Measurements from ENCODE around the gene LTBP3.
"Not testable (repeated sequence)": the region's sequence is repeated elsewhere in the genome, so short reads cannot be mapped to it uniquely, and the experiment has no call there.

LTBP3 gene

DNA sequence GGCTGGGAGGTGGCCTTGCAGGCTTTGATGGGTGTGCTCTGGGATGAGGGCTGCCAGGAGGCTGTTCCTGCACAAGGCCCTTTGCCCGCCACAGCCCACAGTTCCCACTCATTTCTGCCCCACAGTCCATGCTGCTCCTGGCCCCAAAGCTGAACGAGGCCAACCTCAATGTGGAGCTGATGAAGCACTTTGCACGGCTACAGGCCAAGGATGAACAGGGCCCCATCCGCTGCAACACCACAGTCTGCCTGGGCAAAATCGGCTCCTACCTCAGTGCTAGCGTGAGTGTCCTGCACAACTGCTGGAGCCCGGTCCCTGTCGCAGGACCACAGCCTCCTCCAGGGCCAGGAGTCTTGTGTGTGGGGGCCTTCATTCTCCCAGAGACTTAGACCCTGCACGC is 23.1 kb downstream of the LTBP3 start:
- no peak for DNase-seq (ENCODE audit: low read depth)

DNA sequence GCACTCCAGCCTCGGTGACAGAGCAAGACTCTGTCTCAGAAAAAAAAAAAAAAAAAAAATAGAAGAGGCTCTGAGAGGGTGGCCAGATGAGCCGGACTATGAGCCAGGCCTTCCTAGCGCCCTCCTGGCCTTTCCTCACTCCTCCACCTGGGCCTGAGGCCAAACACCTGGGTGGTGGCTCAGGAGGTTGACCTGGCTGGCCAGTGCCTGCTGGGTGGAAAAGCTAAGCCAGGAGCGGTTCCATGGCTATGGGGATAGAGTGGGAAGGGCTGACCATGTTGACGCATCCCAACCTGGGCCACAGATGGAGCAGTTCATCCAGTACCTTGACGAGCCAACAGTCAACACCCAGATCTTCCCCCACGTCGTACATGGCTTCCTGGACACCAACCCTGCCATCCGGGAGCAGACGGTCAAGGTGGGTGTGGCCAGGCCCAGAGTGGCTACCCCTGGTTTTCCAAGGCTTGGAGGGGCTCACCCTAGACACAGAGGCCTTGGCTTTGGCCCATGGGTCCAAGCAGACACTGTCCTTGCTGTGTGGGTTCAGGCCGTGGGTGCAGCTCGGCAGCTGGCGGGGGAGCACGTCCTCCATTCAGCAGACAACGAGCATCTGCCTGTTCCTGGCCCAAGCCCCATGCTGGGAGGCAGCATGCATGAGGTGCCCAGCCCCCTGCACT is 25.6 kb downstream of the LTBP3 start:
- DNase-seq (ENCODE audit: low read depth), result no peak

DNA sequence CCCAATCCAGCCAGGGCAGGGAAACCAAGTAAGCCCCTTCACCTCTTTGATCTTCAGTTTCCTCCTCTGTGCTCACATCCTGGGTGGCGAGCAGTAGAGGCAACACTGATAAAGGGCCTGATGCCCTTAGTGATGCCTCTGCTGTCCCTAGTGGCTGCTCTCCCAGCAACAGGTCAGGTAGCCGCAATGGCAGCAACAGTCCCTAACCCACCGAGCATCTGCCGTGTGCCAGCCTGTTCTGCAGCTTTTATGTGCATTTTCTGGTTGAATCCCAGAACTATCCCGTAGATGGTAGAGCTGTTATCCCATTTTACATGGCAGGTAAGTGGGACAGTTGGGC is 28.0 kb downstream of the LTBP3 start:
- DNase-seq (ENCODE audit: low read depth), result no peak

DNA sequence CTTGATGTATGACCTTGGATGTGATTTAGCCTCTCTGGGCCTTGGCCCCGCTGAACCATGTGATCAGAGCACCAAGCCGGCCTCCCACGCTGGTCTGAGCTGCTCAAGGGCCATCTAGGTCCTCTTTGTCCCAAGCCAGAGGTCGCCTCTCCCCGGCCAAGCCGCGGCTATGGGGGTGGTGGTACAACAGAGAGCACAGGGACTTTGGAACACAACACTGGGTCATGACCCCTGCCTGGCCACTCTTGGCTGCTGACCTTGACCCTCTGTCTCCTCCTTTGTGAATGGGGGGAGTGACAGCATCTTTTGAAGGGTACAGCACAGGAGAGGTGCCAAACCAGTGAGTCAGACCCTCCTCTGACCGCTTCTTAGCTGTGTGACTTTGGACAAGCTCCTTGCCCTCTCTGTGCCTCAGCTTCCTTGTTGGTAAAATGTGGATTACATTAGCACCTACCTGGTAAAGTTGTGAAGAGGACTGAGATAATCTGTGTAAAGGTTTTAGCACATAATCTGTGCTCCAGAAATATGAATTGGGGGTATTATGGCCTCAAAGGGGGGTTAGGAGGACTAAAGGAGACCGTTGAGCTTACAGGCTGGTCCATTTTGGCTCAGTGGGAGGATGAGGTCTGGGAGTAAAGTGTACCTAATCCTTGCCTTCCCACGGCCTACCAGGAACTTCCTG is 28.5 kb downstream of the LTBP3 start:
- DNase-seq (ENCODE audit: low read depth), result no peak

DNA sequence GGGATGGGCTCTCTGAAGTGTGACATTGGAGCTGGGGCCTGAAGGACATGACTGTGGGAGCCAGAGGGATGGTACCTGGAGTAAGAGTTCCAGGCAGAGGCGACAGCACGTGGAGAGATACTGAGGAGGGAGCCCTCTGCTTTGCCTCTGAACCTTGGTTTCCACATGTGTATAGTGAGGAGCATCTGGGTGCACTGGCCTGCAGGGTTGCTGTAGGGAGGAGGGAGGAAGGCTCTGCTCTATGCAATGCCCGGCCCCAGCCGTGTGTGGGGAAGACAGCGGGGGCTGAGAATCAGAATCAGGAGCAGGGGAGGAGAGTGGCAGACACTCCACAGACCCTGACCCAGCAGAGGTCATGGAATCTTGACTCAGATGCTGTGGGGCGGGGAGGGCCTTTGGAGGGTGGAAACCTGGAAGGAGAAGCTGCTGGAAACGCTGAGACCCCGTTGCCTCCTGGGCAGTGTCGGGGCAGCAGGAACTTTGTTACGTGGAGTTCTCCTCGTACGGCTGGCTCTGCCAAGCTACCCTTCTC is 29.3 kb downstream of the LTBP3 start:
- DNase-seq (ENCODE audit: low read depth), result no peak

DNA sequence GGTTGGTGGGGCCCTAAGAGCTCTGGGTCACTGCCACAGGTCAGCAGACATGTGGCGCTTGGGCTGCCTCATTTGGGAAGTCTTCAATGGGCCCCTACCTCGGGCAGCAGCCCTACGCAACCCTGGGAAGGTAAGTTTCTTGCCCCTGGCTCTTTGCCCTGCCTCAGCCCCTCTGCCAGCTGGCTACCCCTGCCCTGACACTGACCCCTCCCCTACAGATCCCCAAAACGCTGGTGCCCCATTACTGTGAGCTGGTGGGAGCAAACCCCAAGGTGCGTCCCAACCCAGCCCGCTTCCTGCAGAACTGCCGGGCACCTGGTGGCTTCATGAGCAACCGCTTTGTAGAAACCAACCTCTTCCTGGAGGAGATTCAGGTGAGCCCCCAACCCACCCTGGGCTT is 31.4 kb downstream of the LTBP3 start:
- no peak for DNase-seq (ENCODE audit: low read depth)

DNA sequence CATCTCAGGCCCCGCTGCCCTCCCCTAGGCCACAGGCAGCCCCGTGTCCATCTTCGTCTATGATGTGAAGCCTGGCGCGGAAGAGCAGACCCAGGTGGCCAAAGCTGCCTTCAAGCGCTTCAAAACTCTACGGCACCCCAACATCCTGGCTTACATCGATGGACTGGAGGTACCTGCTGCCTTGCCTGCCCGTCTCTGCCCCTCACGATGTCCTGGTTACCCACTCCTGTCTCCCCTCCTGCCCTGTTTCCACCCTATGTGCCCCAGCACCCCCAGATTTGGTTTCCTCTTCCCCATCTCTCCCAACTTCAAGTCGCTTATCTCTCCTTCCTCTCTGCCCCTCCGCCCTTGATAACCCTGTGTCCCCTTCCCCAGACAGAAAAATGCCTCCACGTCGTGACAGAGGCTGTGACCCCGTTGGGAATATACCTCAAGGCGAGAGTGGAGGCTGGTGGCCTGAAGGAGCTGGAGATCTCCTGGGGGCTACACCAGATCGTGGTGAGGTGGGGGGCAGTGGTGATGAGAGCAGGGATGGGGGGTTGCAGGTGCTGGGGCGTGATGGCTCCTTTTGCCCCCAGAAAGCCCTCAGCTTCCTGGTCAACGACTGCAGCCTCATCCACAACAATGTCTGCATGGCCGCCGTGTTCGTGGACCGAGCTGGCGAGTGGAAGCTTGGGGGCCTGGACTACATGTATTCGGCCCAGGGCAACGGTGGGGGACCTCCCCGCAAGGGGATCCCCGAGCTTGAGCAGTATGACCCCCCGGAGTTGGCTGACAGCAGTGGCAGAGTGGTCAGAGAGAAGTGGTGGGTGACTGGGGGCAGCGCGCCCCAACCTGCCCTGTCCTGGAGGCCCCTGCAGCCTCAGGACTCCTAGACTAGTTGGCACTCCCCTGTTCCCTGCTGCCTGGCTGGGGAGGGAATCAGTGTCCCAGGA is 32.3 kb downstream of the LTBP3 start:
- no peak for DNase-seq (ENCODE audit: low read depth)

DNA sequence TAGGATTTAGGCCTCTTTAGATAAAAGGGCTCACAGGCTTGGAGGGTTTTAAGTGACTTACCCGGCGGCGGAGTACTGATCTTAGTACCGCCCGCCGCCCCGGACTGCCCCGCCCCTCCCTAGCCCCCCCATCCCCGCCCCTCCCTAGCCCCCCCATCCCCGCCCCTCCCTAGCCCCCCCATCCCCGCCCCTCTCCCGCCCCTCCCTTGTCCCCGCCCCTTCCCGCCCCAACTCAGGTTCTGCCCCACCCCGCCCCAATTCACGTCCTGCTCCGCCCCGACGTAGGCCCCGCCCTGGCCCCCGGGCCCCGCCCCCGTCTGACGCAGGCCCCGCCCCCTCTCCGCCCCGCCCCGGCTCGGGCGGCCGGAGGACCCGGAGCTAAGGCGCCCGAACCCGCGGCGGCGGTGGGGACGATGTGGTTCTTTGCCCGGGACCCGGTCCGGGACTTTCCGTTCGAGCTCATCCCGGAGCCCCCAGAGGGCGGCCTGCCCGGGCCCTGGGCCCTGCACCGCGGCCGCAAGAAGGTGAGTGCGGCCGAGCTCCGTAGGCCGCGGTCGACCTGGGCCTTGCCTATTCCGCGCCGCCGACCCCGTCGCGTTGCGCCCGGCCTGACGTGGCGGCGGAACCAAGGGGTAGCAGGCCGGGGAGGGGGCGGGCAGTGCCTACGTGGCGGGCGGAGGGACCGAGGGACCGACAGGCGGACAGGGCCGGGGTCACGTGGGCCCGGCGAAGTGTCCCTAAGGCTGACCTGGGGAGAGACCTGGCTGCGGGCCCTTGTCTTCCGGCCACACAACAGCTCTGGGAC is 33.2 kb downstream of the LTBP3 start, which contains the start of gene SCYL1:
Gene SCYL1 (plus strand): TSS at position 343 of the 805 bp plus-strand sequence. CDS start 71 bp downstream, at position 414.
- peak; percentile 77 for DNase-seq (ENCODE audit: low read depth)

DNA sequence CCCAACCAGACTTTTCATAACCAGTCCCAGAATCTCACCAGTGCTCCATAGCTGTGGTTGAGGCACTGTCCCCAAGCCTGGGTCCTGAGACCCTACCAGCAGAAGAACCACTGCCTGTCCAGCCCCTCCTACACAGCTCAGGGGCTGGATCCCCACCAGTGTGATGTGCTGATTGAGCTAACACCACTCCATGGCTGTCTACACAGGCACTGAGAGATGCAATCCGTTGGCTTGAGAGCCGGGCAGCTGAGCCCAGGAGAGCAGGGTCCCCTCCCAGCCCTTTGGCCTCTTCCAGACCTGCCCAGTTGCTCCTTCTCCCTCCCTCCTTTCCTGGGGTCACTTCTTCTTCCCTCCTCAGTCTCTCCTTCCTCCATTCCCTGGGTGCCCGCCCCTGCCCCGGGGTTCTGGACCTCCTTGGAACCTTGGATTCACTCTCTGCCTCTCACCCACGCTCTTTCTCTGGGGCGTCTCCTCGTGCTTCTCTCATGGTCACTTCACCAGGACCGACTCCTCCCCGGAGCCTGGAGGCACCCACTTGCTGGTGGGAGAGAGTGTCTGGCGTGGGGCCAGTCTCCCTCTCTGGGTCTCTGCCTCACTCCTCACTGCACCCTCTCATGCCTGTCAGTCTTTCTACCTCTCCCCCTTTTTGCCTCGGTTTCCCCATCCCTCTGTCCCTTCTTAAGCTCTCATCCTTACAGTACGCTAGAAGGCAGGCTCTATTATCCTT is 34.0 kb downstream of the LTBP3 start:
- DNase-seq (ENCODE audit: low read depth), result no peak

DNA sequence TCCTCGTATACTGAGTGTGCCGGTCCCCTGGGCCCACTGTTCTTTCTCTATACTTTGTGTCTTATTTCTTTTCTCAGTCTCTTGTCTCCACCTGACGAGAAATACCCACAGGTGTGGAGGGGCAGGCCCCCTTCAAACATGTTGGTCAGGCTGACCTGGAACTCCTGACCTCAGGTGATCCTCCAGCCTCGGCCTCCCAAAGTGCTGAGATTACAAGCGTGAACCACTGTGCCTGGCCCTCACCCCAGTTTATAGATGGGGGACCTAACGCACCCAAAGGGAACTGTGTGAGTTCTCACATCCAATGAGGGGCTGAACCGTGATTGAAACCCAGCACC is 34.6 kb downstream of the LTBP3 start:
- not testable (repeated sequence) for DNase-seq (ENCODE audit: low read depth)

DNA sequence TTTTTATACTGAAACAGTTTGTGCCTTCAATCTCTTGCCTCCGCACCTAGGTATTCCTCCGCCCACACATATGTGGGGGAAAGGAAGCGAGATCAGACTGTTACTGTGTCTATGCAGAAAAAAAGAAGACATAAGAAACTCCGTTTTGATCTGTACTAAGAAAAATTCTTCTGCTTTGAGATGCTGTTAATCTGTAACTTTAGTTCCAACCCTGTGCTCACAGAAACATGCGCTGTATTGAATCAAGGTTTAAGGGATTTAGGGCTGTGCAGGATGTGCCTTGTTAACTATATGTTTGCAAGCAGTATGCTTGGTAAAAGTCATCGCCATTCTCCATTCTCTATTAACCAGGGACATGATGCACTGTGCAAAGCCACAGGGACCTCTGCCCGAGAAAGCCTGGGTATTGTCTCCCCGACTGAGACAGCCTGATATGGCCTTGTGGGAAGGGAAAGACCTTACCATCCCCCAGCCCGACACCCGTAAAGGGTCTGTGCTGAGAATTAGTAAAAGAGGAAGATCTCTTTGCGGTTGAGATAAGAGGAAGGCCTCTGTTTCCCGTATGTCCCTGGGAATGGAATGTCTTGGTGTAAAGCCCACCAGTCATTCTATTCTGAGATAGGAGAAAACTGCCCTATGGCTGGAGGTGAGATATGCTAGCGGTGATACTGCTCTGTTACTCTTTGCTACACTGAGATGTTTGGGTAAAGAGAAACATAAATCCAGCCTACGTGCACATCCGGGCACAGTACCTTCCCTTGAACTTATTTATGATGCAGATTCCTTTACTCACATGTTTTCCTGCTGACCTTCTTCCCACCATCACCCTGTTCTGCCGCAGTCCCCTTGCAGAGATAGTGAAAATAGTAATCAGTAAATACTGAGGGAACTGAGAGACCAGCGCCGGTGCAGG is 35.2 kb downstream of the LTBP3 start:
- DNase-seq (ENCODE audit: low read depth), result not testable (repeated sequence)

DNA sequence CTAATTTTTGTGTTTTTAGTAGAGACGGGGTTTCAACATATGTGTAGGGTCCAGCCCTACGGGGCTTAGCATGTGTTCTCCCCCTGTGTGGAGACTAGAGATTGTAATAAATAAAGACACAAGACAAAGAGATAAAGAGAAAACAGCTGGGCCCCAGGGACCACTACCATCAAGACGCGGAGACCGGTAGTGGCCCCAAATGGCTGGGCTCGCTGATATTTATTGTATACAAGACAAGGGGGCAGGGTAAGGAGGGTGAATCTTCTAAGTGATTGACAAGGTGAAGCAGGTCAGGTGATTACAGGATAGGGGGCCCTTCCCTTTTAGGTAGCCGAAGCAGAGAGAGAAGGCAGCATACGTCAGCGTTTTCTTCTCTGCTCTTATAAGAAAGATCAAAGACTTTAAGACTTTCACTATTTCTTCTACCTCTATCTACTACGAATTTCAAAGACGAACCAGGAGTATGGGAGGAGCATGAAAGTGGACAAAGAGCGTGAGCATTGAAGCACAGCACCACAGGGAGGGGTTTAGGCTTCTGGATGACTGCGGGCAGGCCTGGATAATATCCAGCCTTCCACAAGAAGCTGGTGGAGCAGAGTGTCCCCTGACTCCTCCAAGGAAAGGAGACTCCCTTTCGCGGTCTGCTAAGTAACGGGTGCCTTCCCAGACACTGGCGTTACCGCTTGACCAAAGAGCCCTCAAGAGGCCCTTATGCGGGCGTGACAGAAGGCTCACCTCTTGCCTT is 36.2 kb downstream of the LTBP3 start:
- not testable (repeated sequence) for DNase-seq (ENCODE audit: low read depth)

DNA sequence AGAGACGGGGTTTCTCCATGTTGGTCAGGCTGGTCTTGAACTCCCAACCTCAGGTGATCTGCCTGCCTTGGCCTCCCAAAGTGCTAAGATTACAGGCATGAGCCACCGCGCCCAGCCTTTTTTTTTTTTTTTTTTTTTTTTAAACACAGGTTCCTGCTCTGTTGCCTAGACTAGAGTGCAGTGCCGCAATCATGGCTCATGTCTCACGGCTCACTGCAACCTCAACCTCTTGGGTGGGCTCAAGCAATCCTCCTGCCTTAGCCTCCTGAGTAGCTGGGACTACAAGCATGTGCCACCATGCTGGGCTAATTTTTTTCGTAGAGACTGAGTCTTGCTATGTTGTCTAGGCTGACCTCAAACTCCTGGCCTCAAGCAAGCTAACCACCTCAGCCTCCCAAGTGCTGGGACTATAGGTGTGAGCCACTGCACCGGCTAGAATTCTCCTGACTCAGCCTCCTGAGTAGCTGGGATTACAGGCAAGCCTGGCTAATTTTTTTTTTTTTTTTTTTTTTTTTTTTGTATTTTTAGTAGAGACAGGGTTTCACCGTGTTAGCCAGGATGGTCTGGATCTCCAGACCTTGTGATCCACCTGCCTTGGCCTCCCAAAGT is 39.1 kb downstream of the LTBP3 start:
- not testable (repeated sequence) for DNase-seq (ENCODE audit: low read depth)

DNA sequence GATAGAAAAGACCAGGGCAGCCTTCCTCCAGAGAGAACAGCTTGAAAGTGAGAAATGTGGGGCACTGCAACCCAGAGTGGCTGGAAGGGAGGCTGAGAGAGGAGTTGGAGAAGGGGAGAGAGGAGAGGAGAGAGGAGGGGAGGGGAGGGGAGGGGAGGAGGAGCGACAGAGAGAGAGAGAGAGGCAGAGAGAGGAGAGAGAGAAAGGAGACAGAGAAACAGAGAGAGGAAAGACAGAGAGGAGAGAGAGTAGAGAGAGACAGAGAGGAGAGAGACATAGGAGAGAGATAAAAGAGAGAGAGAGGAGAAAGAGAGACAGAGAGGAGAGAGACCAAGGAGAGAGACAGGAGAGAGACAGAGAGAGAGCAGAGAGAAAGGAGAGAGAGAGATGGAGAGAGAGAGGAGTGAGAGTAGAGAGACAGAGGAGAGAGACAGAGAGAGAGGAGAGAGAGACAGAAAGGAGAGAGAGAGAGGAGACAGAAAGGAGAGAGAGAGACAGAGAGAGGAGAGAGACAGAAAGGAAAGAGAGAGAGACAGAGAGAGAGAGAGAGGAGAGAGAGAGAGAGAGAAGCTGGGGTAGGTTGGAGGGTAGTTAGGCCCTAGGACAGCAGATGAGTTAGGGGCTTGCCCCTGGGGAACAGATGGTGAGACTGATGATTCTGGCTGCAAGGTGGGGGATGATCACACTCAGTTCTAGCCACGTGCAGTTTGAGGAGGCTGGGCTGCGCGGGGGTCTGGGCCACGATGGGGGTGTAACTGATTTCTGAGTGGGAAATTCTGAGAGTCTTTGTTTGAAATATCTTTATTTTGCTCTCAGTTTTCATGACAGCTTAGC is 41.8 kb downstream of the LTBP3 start:
- DNase-seq (ENCODE audit: low read depth), result no peak

DNA sequence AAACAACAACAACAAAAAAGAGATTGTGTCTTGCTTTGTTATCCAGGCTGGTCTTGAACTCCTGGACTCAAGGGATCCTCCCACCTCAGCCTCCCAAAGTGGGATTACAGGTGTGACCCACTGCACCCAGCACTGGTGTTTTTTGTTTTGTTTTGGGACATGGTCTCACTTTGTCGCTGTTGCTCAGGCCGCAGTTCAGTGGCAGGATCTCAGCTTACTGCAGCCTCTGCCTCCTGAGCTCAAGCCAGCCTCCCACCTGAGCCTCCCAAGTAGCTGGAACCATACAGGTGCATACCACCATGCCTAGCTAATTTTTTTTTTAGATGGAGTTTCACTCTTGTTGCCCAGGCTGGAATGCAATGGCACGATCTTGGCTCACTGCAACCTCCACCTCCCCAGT is 45.8 kb downstream of the LTBP3 start:
- DNase-seq (ENCODE audit: low read depth), result not testable (repeated sequence)

DNA sequence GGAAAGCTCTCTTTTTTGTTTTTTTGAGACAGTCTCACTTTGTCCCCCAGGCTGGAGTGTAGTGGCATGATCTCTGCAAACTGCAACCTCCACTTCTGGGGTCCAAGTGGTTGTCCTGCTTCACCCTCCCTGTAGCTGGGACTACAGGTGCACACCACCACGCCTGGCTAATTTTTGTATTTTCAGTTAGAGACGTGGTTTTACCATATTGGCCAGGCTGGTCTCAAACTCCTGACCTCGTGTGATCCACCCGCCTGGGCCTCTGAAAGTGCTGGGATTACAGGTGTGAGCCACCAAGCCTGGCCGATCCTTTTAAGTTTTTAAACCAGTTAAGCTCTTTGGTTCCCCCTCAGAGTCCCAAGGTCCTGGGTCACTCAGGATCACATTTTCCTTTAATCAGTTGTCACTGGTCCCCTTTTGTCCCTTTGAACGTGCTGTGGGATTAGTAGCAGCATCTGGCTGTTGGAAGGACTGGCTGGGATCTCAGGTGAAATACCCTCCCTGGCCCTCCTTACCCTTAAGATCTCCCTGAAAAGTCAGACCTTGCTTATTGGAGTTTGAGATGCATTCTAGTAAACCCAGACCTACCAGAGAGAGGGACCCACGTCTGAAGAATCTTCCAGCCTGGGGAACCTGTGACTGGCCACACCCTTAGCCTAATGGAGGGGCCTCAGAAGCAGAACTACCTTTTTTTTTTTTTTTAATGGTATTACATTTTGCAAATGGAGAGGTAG is 51.2 kb downstream of the LTBP3 start:
- no peak for DNase-seq (ENCODE audit: low read depth)

DNA sequence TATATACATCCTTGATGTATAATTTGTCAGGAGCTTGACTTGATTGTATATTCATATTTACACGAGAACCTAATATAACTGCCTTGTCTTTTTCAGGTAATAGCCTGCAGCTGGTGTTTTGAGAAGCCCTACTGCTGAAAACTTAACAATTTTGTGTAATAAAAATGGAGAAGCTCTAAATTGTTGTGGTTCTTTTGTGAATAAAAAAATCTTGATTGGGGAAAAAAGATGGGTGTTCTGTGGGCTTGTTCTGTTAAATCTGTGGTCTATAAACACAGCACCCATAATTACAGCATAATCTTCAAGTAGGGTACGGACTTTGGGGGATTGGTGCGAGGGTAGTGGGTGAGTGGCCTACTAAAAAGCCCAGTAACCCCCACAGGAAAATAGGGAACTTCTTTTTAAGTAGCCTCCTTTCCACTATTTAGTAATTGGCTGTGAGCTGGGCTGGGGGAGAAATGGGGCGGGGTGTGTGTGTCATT is 51.8 kb downstream of the LTBP3 start:
- no peak for DNase-seq (ENCODE audit: low read depth)

All from activated T-helper 9 cell treated with anti-CD3 and anti-CD28 coated beads, Interleukin-2, amount 50 U/mL, for 16 hours (primary cell).